HEK293 (cell line): ENCODE data around the gene RGS9.

Experiments used
- CTCF ChIA-PET: fragments of 350-600 bp; formaldehyde crosslinking; extraction: SDS; loops from one replicate; lab custom pipeline; 2021; ENCODE audit warnings: antibody characterized with exemption; lab: Yijun Ruan, JAX
- POLR2A ChIA-PET: fragments of 300-600 bp; formaldehyde crosslinking; extraction: SDS; loops from one replicate; lab custom pipeline; 2020; ENCODE audit warnings: antibody characterized with exemption, inconsistent platforms; lab: Yijun Ruan, JAX
- H3K27ac ChIP-seq: fragments of 200-500 bp; sonication (Bioruptor generic); 2 replicates; pipeline ENCODE4 v1.5.1; 2014; ENCODE audit warnings: low read depth, low read length, control low read depth, inconsistent platforms; ENCODE audit errors: extremely low read depth
- H3K36me3 ChIP-seq, 2 experiments: fragments of 200-500 bp in 1 of 2; sonication (Bioruptor generic) in 1 of 2; 1 replicate in 1 of 2; 2 replicates in 1 of 2; pipeline ENCODE4 v1.5.1; 2014 to 2017; ENCODE audit warnings: inconsistent platforms in 2 of 2, low read length in 2 of 2; ENCODE audit not compliant: control insufficient read depth in 2 of 2, insufficient read depth in 1 of 2
- H3K4me1 ChIP-seq: fragments of 200-500 bp; sonication (Bioruptor generic); 2 replicates; pipeline ENCODE4 v1.5.1; 2014; ENCODE audit warnings: mild to moderate bottlenecking, low read length, inconsistent platforms; ENCODE audit not compliant: control insufficient read depth, insufficient read depth
- H3K4me3 ChIP-seq: 2 replicates; pipeline ENCODE4 v1.5.1; 2011; ENCODE audit warnings: low read depth, mild to moderate bottlenecking, control low read depth, low read length, moderate library complexity
- H3K9me3 ChIP-seq: fragments of 200-500 bp; sonication (Bioruptor generic); 2 replicates; pipeline ENCODE4 v1.5.1; 2014; ENCODE audit warnings: low read depth, low read length, inconsistent platforms; ENCODE audit not compliant: control insufficient read depth, insufficient read depth
- KLF16 ChIP-seq: fragments of 450-650 bp; formaldehyde crosslinking; IDR thresholded peaks from 2 replicates; pipeline ENCODE4 v1.5.1; 2017; ENCODE audit warnings: missing biosample characterization, missing genetic modification characterization
- MZF1 ChIP-seq: fragments of 450-650 bp; formaldehyde crosslinking; IDR thresholded peaks from 2 replicates; pipeline ENCODE4 v1.5.1; 2017; ENCODE audit warnings: missing biosample characterization, missing genetic modification characterization, borderline replicate concordance
- PRDM10 ChIP-seq: fragments of 450-650 bp; formaldehyde crosslinking; IDR thresholded peaks from 2 replicates; pipeline ENCODE4 v1.5.1; 2016; ENCODE audit warnings: missing biosample characterization, missing genetic modification characterization
- SCRT2 ChIP-seq: fragments of 450-650 bp; formaldehyde crosslinking; IDR thresholded peaks from 2 replicates; pipeline ENCODE4 v1.5.1; 2016; ENCODE audit warnings: missing biosample characterization, missing genetic modification characterization
- TCF7L2 ChIP-seq: IDR thresholded peaks from 2 replicates; pipeline ENCODE4 v1.6.1; 2011; ENCODE audit warnings: low read depth, mild to moderate bottlenecking, inconsistent platforms, low read length, moderate library complexity, borderline replicate concordance
- WT1 ChIP-seq: fragments of 450-650 bp; formaldehyde crosslinking; IDR thresholded peaks from 2 replicates; pipeline ENCODE4 v1.5.1; 2016; ENCODE audit warnings: missing biosample characterization, missing genetic modification characterization
- ZBTB10 ChIP-seq: fragments of 450-650 bp; formaldehyde crosslinking; IDR thresholded peaks from 2 replicates; pipeline ENCODE4 v1.5.1; 2016; ENCODE audit warnings: missing biosample characterization, missing genetic modification characterization
- ZFHX2 ChIP-seq: fragments of 450-650 bp; formaldehyde crosslinking; conservative IDR thresholded peaks from 2 replicates; pipeline ENCODE4 v1.5.1; 2016; ENCODE audit warnings: missing biosample characterization, missing genetic modification characterization
- ZNF10 ChIP-seq: fragments of 450-650 bp; formaldehyde crosslinking; IDR thresholded peaks from 2 replicates; pipeline ENCODE4 v1.5.1; 2017; ENCODE audit warnings: missing biosample characterization, missing genetic modification characterization
- ZNF121 ChIP-seq: fragments of 450-650 bp; formaldehyde crosslinking; IDR thresholded peaks from 2 replicates; pipeline ENCODE4 v1.5.1; 2016; ENCODE audit warnings: missing biosample characterization, missing genetic modification characterization
- ZNF140 ChIP-seq: fragments of 450-650 bp; formaldehyde crosslinking; IDR thresholded peaks from 2 replicates; pipeline ENCODE4 v1.5.1; 2016; ENCODE audit warnings: missing biosample characterization, missing genetic modification characterization
- ZNF184 ChIP-seq: fragments of 450-650 bp; IDR thresholded peaks from 2 replicates; pipeline ENCODE4 v1.5.1; 2018; ENCODE audit warnings: missing biosample characterization, mild to moderate bottlenecking, missing genetic modification characterization
- ZNF223 ChIP-seq: fragments of 450-650 bp; formaldehyde crosslinking; IDR thresholded peaks from 2 replicates; pipeline ENCODE4 v1.5.1; 2016; ENCODE audit warnings: missing biosample characterization, missing genetic modification characterization
- ZNF292 ChIP-seq: fragments of 450-650 bp; formaldehyde crosslinking; IDR thresholded peaks from 2 replicates; pipeline ENCODE4 v1.5.1; 2016; ENCODE audit warnings: low read depth, missing biosample characterization, missing genetic modification characterization, borderline replicate concordance
- ZNF341 ChIP-seq: fragments of 450-650 bp; formaldehyde crosslinking; IDR thresholded peaks from 2 replicates; pipeline ENCODE4; 2016; ENCODE audit warnings: low read depth, missing biosample characterization, missing genetic modification characterization
- ZNF449 ChIP-seq: fragments of 450-650 bp; formaldehyde crosslinking; IDR thresholded peaks from 2 replicates; pipeline ENCODE4 v1.5.1; 2017; ENCODE audit warnings: missing biosample characterization, mild to moderate bottlenecking, missing genetic modification characterization, moderate library complexity
- ZNF621 ChIP-seq: fragments of 450-650 bp; formaldehyde crosslinking; IDR thresholded peaks from 2 replicates; pipeline ENCODE4 v1.5.1; 2017; ENCODE audit warnings: missing biosample characterization, missing genetic modification characterization
- ZNF645 ChIP-seq: fragments of 450-650 bp; formaldehyde crosslinking; IDR thresholded peaks from 2 replicates; pipeline ENCODE4; 2016; ENCODE audit warnings: missing biosample characterization, missing genetic modification characterization
- ZNF660 ChIP-seq: fragments of 450-650 bp; IDR thresholded peaks from 2 replicates; pipeline ENCODE4 v1.5.1; 2018; ENCODE audit warnings: missing biosample characterization, mild to moderate bottlenecking, missing genetic modification characterization

The RGS9 gene

GRCh38 chr17:65170839-65171238 is 33.7 kb downstream of the RGS9 start:
- no peaks in the 10 kb centered on the region for H3K9me3 ChIP-seq
- no peak for TF ChIP-seq PRDM10
- TF ChIP-seq ZBTB10 (tag by site-specific recombination): no peak
- TF ChIP-seq ZNF184 (tag by site-specific recombination): no peak
- H3K4me1 ChIP-seq: no peaks in the 10 kb centered on the region
- H3K36me3 ChIP-seq: no peaks in the 10 kb centered on the region
- H3K27ac ChIP-seq: no peak overlapping the region
- ChIA-PET POLR2A (no interaction called here), CTCF (interaction anchor here (0.6 to 0.7 kb wide), 2 partner anchors 12 to 28 kb away, joined by 4 read pairs; no protein-coding TSS in a partner anchor)
- H3K4me3 ChIP-seq: no peak overlapping the region

- POLR2A ChIA-PET: no interaction called here
- CTCF ChIA-PET: interaction anchor here (0.7 to 1.3 kb wide), 2 partner anchors 12 to 27 kb away, joined by 3 read pairs; no protein-coding TSS in a partner anchor
- Histone ChIP-seq H3K4me1 (no peaks in the 10 kb centered on the region), H3K4me3 (no peak overlapping the region), H3K36me3 (no peaks in the 10 kb centered on the region), H3K27ac (no peak overlapping the region), H3K9me3 (no peaks in the 10 kb centered on the region)
- TF ChIP-seq SCRT2 (no peak), ZNF660 (no peak), ZNF292 (no peak), KLF16 (tag by site-specific recombination) (no peak), TCF7L2 (no peak), ZNF121 (no peak), ZNF140 (no peak), ZFHX2 (tag by site-specific recombination) (no peak), ZNF449 (no peak), MZF1 (tag by site-specific recombination) (no peak), ZNF621 (no peak), ZNF341 (no peak), ZNF645 (no peak), ZNF223 (no peak), WT1 (no peak), ZNF10 (tag by site-specific recombination) (no peak)
Observed at GRCh38 chr17:65171752-65172151, 34.6 kb downstream of the RGS9 start.
